Trophoblast cell (in vitro differentiated cells and primary cell): Measurements from ENCODE around the gene REC114.
"Not testable (repeated sequence)": the region's sequence is repeated elsewhere in the genome, so short reads cannot be mapped to it uniquely, and the experiment has no call there.

ENCODE experiments used
- DNase-seq, 2 donors: peaks; one replicate each; pipeline ENCODE4 v3.0.0-alpha.2; 2016
- H2AFZ ChIP-seq: 2 replicates; pipeline ENCODE4 v1.6.1; 2013; ENCODE audit warnings: low read length, moderate library complexity, mild to moderate bottlenecking; ENCODE audit not compliant: insufficient read depth, poor library complexity
- H2AK5ac ChIP-seq: 2 replicates; pipeline ENCODE4 v1.6.1; 2013; ENCODE audit warnings: mild to moderate bottlenecking, low read length
- H2BK120ac ChIP-seq: 2 replicates; pipeline ENCODE4 v1.6.1; 2013; ENCODE audit warnings: low read length, mild to moderate bottlenecking, moderate library complexity; ENCODE audit not compliant: insufficient read depth, poor library complexity
- H2BK12ac ChIP-seq: 2 replicates; pipeline ENCODE4 v1.6.1; 2013; ENCODE audit warnings: mild to moderate bottlenecking, low read length, moderate library complexity
- H2BK5ac ChIP-seq: 2 replicates; pipeline ENCODE4 v1.6.1; 2013; ENCODE audit warnings: low read length, low read depth, moderate library complexity, mild to moderate bottlenecking; ENCODE audit not compliant: poor library complexity
- H3K14ac ChIP-seq: 2 replicates; pipeline ENCODE4 v1.6.1; 2013; ENCODE audit warnings: mild to moderate bottlenecking, low read length
- H3K18ac ChIP-seq: 2 replicates; pipeline ENCODE4 v1.6.1; 2013; ENCODE audit warnings: mild to moderate bottlenecking, low read length
- H3K23ac ChIP-seq: 2 replicates; pipeline ENCODE4 v1.6.1; 2013; ENCODE audit warnings: low read length
- H3K27ac ChIP-seq: 2 replicates; pipeline ENCODE4 v1.5.1; 2013; ENCODE audit warnings: low read depth, mild to moderate bottlenecking, inconsistent platforms, low read length, moderate library complexity
- H3K27me3 ChIP-seq: 2 replicates; pipeline ENCODE4 v1.6.1; 2013; ENCODE audit warnings: inconsistent platforms, mild to moderate bottlenecking, low read length, moderate library complexity; ENCODE audit not compliant: insufficient read depth
- H3K36me3 ChIP-seq, 2 experiments: 1 replicate in 1 of 2; 2 replicates in 1 of 2; pipeline ENCODE4 v1.6.1; 2013; ENCODE audit warnings: low read length in 2 of 2, mild to moderate bottlenecking in 2 of 2, moderate library complexity in 1 of 2; ENCODE audit not compliant: insufficient read depth in 2 of 2, control insufficient read depth in 1 of 2
- H3K4ac ChIP-seq: 2 replicates; pipeline ENCODE4 v1.6.1; 2013; ENCODE audit warnings: low read depth, mild to moderate bottlenecking, low read length, moderate library complexity
- H3K4me1 ChIP-seq, 2 experiments: 1 replicate in 1 of 2; 2 replicates in 1 of 2; pipeline ENCODE4 v1.6.1; 2013; ENCODE audit warnings: low read length in 2 of 2, mild to moderate bottlenecking in 2 of 2, moderate library complexity in 1 of 2; ENCODE audit not compliant: insufficient read depth in 2 of 2, control insufficient read depth in 1 of 2
- H3K4me2 ChIP-seq: 2 replicates; pipeline ENCODE4 v1.6.1; 2013; ENCODE audit warnings: inconsistent platforms, mild to moderate bottlenecking, low read length, moderate library complexity
- H3K4me3 ChIP-seq: 2 replicates; pipeline ENCODE4 v1.5.1; 2013; ENCODE audit warnings: mild to moderate bottlenecking, low read depth, low read length, inconsistent platforms
- H3K79me1 ChIP-seq: one replicate; pipeline ENCODE4 v1.6.1; 2013; ENCODE audit warnings: low read length
- H3K79me2 ChIP-seq: 2 replicates; pipeline ENCODE4 v1.6.1; 2013; ENCODE audit warnings: low read length, mild to moderate bottlenecking; ENCODE audit not compliant: control insufficient read depth, insufficient read depth, poor library complexity
- H3K9ac ChIP-seq: 2 replicates; pipeline ENCODE4 v1.6.1; 2013; ENCODE audit warnings: mild to moderate bottlenecking, low read length
- H3K9me3 ChIP-seq: 2 replicates; pipeline ENCODE4 v1.6.1; 2013; ENCODE audit warnings: low read depth, mild to moderate bottlenecking, control low read depth, inconsistent platforms, low read length; ENCODE audit not compliant: insufficient read depth
- H4K12ac ChIP-seq: 2 replicates; pipeline ENCODE4 v1.6.1; 2013; ENCODE audit warnings: low read depth, mild to moderate bottlenecking, low read length, moderate library complexity
- H4K8ac ChIP-seq: 2 replicates; pipeline ENCODE4 v1.6.1; 2013; ENCODE audit warnings: low read depth, mild to moderate bottlenecking, low read length, moderate library complexity
- H4K91ac ChIP-seq: one replicate; pipeline ENCODE4 v1.6.1; 2013; ENCODE audit warnings: low read depth, mild to moderate bottlenecking, low read length, moderate library complexity
- WGBS: extraction: QIAGEN DNeasy Blood & Tissue Kit; methylation state at CpG from one replicate; pipeline ENCODE4 v1.1.7; 2013; ENCODE audit warnings: missing lambda C conversion rate; ENCODE audit not compliant: insufficient read length, insufficient coverage; ENCODE audit errors: extremely low coverage; 5-methylcytosine and 5-hydroxymethylcytosine counted together

REC114 gene

DNA sequence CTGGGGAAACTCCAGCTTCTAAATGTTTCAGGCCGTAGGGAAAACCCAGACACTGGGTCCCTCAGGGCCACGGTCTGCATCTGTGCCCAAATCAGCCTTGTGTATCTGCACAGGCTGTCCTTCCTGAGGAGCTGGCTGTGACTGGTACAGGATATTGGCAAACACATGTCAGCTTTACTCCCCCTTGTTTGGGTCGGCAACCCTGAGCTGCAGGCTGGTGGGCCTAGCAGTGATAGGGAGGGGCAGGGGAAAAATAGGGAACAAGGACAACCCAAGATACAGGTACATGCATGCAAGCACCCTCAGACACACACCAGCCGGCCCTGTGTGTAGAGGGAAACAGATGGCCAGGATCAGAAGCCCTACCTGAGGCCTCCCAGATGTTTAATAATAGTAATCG lies 45.5 kb upstream of the REC114 start:
- Histone ChIP-seq H3K4me1 (peaks cover 0 to 3% of the 10 kb centered on the region in 2 experiments), H4K8ac (no peak overlapping the region), H3K18ac (no peak overlapping the region), H3K9me3 (no peaks in the 10 kb centered on the region), H3K14ac (no peak overlapping the region), H3K9ac (no peak overlapping the region), H2AFZ (no peak overlapping the region), H3K4me2 (no peak overlapping the region), H2BK12ac (no peak overlapping the region), H3K27me3 (no peaks in the 10 kb centered on the region), H2BK120ac (no peak overlapping the region), H4K91ac (no peak overlapping the region), H3K36me3 (no peaks in the 10 kb centered on the region), H3K27ac (no peak overlapping the region), H3K23ac (no peak overlapping the region), H3K79me2 (no peaks in the 10 kb centered on the region), H3K4ac (no peak overlapping the region), H3K4me3 (no peak overlapping the region), H3K79me1 (no peaks in the 10 kb centered on the region), H2BK5ac (no peak overlapping the region), H2AK5ac (no peak overlapping the region), H4K12ac (no peak overlapping the region)
- DNase-seq = no peak
- no CpG with 5 or more reads among the region's 5 CpGs for WGBS

DNA sequence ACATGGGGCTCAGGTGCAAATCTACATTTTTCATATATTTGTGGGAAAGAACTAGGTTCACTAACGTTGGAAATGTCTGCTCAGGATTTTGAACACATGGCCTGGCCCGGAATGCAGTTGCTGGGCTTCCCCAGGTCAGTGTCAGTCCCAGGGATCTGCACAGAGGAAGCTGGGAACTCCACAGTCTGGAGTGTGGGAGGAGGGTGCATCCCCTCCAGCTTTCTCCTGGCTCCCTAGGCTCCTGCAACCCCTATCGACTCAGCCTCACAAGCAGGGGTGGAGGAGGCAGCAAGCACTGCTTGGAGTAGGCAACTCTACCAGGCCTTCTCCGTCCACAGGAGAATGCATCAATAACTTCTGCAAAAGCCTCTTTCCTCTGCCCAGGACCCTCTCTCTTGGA lies 44.1 kb upstream of the REC114 start:
- Histone ChIP-seq H2AFZ (no peak overlapping the region), H2AK5ac (no peak overlapping the region), H3K36me3 (no peaks in the 10 kb centered on the region), H2BK12ac (no peak overlapping the region), H3K4me2 (no peak overlapping the region), H3K23ac (no peak overlapping the region), H3K79me1 (no peaks in the 10 kb centered on the region), H4K12ac (no peak overlapping the region), H3K27ac (no peak overlapping the region), H3K79me2 (no peaks in the 10 kb centered on the region), H3K4me1 (peaks cover 0 to 3% of the 10 kb centered on the region in 2 experiments), H3K9me3 (no peaks in the 10 kb centered on the region), H2BK120ac (no peak overlapping the region), H3K4ac (no peak overlapping the region), H3K27me3 (no peaks in the 10 kb centered on the region), H3K14ac (no peak overlapping the region), H3K9ac (no peak overlapping the region), H4K91ac (no peak overlapping the region), H4K8ac (no peak overlapping the region), H3K18ac (no peak overlapping the region), H2BK5ac (no peak overlapping the region), H3K4me3 (no peak overlapping the region)
- WGBS = no CpG with 5 or more reads among the region's 4 CpGs
- DNase-seq = no peak

- no CpG with 5 or more reads among the region's 6 CpGs for WGBS
- not testable (repeated sequence) for H3K27me3 ChIP-seq
Observed at GRCh38 chr15:73400222-73400621, 42.7 kb upstream of the REC114 start.

DNA sequence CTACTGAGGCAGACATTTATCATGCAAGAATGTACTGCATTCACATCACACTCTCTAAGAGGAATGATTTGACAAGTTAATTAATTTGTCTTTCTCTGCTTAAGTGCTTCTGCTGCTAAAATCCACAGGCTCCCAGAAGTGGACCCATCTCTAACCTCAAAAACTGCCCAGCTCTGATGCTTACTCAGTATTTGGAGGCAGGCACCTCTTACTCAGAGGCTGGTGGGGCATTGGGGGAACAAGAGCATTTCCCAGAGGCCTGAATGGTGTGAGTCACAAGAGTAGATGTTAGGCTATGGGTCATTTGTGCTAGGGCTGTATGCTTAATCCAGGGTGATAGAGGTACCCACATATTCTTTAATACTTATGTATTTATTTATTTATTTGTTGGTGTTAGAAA lies 39.8 kb upstream of the REC114 start:
- no peaks in the 10 kb centered on the region for H3K79me1 ChIP-seq
- no peak overlapping the region for H3K4me3 ChIP-seq
- H3K9ac ChIP-seq = no peak overlapping the region
- peaks cover 0 to 3% of the 10 kb centered on the region in 2 experiments for H3K4me1 ChIP-seq
- H2AK5ac ChIP-seq = no peak overlapping the region
- H4K8ac ChIP-seq = no peak overlapping the region
- no peak overlapping the region for H3K18ac ChIP-seq
- H4K91ac ChIP-seq = no peak overlapping the region
- H3K79me2 ChIP-seq = no peaks in the 10 kb centered on the region
- H2AFZ ChIP-seq = no peak overlapping the region
- no peak overlapping the region for H4K12ac ChIP-seq
- no peak overlapping the region for H2BK12ac ChIP-seq
- no peak overlapping the region for H3K27ac ChIP-seq
- H3K14ac ChIP-seq = no peak overlapping the region
- no peak overlapping the region for H3K4ac ChIP-seq
- H2BK5ac ChIP-seq = no peak overlapping the region
- no peak for DNase-seq
- no peaks in the 10 kb centered on the region for H3K36me3 ChIP-seq
- H3K4me2 ChIP-seq = no peak overlapping the region
- H2BK120ac ChIP-seq = no peak overlapping the region
- no peak overlapping the region for H3K23ac ChIP-seq
- no peaks in the 10 kb centered on the region for H3K9me3 ChIP-seq
- no peaks in the 10 kb centered on the region for H3K27me3 ChIP-seq

More at GRCh38 chr15:73400222-73400621, 42.7 kb upstream of the REC114 start:
- H2BK120ac ChIP-seq, H3K79me2 ChIP-seq, H2AFZ ChIP-seq, H2BK5ac ChIP-seq, H4K91ac ChIP-seq, H4K8ac ChIP-seq, H3K18ac ChIP-seq, H2BK12ac ChIP-seq, H3K4me3 ChIP-seq, H3K36me3 ChIP-seq, H3K4ac ChIP-seq, H3K9ac ChIP-seq, H3K14ac ChIP-seq, H3K4me1 ChIP-seq, DNase-seq, H3K4me2 ChIP-seq, H3K23ac ChIP-seq, H4K12ac ChIP-seq, H3K79me1 ChIP-seq, H3K9me3 ChIP-seq, H3K27ac ChIP-seq, H2AK5ac ChIP-seq: not testable (repeated sequence)
